Epithelial cell of prostate (primary cell): ENCODE results near the gene MCM8.

Experiments used
- DNase-seq: peaks from one replicate; pipeline ENCODE4 v3.0.0-alpha.2; 2011; ENCODE audit warnings: low read depth, low spot score
- H3K27ac ChIP-seq: fragments of 450-650 bp; 2 replicates; pipeline ENCODE4 v1.5.1; 2017; ENCODE audit warnings: mild to moderate bottlenecking

Gene MCM8

GRCh38 chr20:5950271-5951031, at the start of gene MCM8, which contains the start of gene TRMT6:
Gene MCM8, plus strand, starts transcription at chr20:5950652. Its CDS starts 1,364 bp downstream, at chr20:5952016.
Gene TRMT6, minus strand, starts transcription at chr20:5950533. Its CDS starts 128 bp downstream, at chr20:5950405.
- peak; percentile 76 for DNase-seq
- H3K27ac ChIP-seq: peak within 1 kb of the TSS; percentile 53

GRCh38 chr20:5900908-5901307, 49.5 kb upstream of the MCM8 start:
- no peak overlapping the region for H3K27ac ChIP-seq
- DNase-seq: no peak

GRCh38 chr20:5908981-5909380, 41.5 kb upstream of the MCM8 start:
- H3K27ac ChIP-seq: no peak overlapping the region
- no peak for DNase-seq

- no peak overlapping the region for H3K27ac ChIP-seq
- no peak for DNase-seq
These were observed 40.3 kb upstream of the MCM8 start for GRCh38 chr20:5910186-5910585.

GRCh38 chr20:5913166-5913565, 37.3 kb upstream of the MCM8 start:
- H3K27ac ChIP-seq: no peak overlapping the region
- DNase-seq: no peak

- H3K27ac ChIP-seq: no peak overlapping the region
- DNase-seq: no peak
These were observed 35.6 kb upstream of the MCM8 start for GRCh38 chr20:5914859-5915258.

GRCh38 chr20:5918856-5919625, 31.4 kb upstream of the MCM8 start:
- peak; percentile 73 for DNase-seq
- peak overlapping the region; percentile 99 for H3K27ac ChIP-seq

GRCh38 chr20:5919626-5920544, 30.6 kb upstream of the MCM8 start:
- peak overlapping the region; percentile 99 for H3K27ac ChIP-seq
- peak; percentile 46 for DNase-seq

- H3K27ac ChIP-seq: peak overlapping the region; percentile 99
- no peak for DNase-seq
These were observed 29.9 kb upstream of the MCM8 start for GRCh38 chr20:5920581-5920980.

GRCh38 chr20:5923493-5923892, 27.0 kb upstream of the MCM8 start:
- DNase-seq: no peak
- H3K27ac ChIP-seq: no peak overlapping the region

GRCh38 chr20:5925551-5925950, 24.9 kb upstream of the MCM8 start:
- H3K27ac ChIP-seq: no peak overlapping the region
- no peak for DNase-seq

- no peak for DNase-seq
- H3K27ac ChIP-seq: no peak overlapping the region
These were observed 22.5 kb upstream of the MCM8 start for GRCh38 chr20:5927749-5928462.

GRCh38 chr20:5928836-5929715, 21.4 kb upstream of the MCM8 start:
- no peak overlapping the region for H3K27ac ChIP-seq
- no peak for DNase-seq

- no peak for DNase-seq
These were observed 19.0 kb upstream of the MCM8 start for GRCh38 chr20:5931411-5931810.

GRCh38 chr20:5932796-5933195, 17.7 kb upstream of the MCM8 start:
- H3K27ac ChIP-seq: no peak overlapping the region
- DNase-seq: no peak

More at GRCh38 chr20:5931411-5931810, 19.0 kb upstream of the MCM8 start:
- no peak overlapping the region for H3K27ac ChIP-seq

- no peak for DNase-seq
- H3K27ac ChIP-seq: no peak overlapping the region
These were observed 16.5 kb upstream of the MCM8 start for GRCh38 chr20:5933802-5934436.

GRCh38 chr20:5935384-5935783, 15.1 kb upstream of the MCM8 start:
- no peak for DNase-seq
- no peak overlapping the region for H3K27ac ChIP-seq

GRCh38 chr20:5936238-5936637, 14.2 kb upstream of the MCM8 start:
- H3K27ac ChIP-seq: no peak overlapping the region

More at GRCh38 chr20:5936238-5936637, 14.2 kb upstream of the MCM8 start:
- DNase-seq: no peak
